Type B pancreatic cell (in vitro differentiated cells): ENCODE results near the gene CACTIN. TPM values are rescaled to one million over a fixed set of nuclear protein-coding genes. Genes with fewer than 3 reads are reported as not detected.

Source experiments
- DNase-seq: peaks from one replicate; pipeline ENCODE4 v3.0.0; 2021; ENCODE audit warnings: mixed read lengths; ENCODE audit not compliant: unreplicated experiment; ENCODE audit errors: extremely low spot score
- H3K27ac Mint-ChIP-seq: 2 replicates; pipeline ENCODE4 v1.8.0; 2021; ENCODE audit warnings: mild to moderate bottlenecking, mixed read lengths
- H3K27me3 Mint-ChIP-seq: 2 replicates; pipeline ENCODE4 v1.8.0; 2021; ENCODE audit warnings: mixed read lengths
- H3K36me3 Mint-ChIP-seq: 2 replicates; pipeline ENCODE4 v1.8.0; 2021; ENCODE audit warnings: mixed read lengths
- H3K4me1 Mint-ChIP-seq: one replicate; pipeline ENCODE4 v1.8.0; 2021; ENCODE audit warnings: mixed read lengths; ENCODE audit not compliant: unreplicated experiment
- H3K4me3 Mint-ChIP-seq: 2 replicates; pipeline ENCODE4 v1.8.0; 2021; ENCODE audit warnings: mild to moderate bottlenecking, mixed read lengths
- H3K9me3 Mint-ChIP-seq: 2 replicates; pipeline ENCODE4 v1.8.0; 2021; ENCODE audit warnings: mixed read lengths
- CTCF ChIP-seq: fragments of 200-600 bp; sonication (generic); conservative IDR thresholded peaks from 2 replicates; pipeline ENCODE4 v1.5.0; 2021; ENCODE audit warnings: antibody characterized with exemption, mild to moderate bottlenecking
- total RNA-seq: library from RNA; stranded (reverse); gene quantifications from 2 replicates; pipeline ENCODE4 v1.2.1, GENCODE V29; 2021; ENCODE audit warnings: low replicate concordance

CACTIN gene
- total RNA-seq, 1 donor from 2014 or later = 32.4 TPM

- Mint-ChIP-seq H3K27me3 (no peaks in the 10 kb centered on the region), H3K27ac (no peak overlapping the region), H3K36me3 (no peaks in the 10 kb centered on the region), H3K4me3 (no peak overlapping the region), H3K4me1 (no peaks in the 10 kb centered on the region), H3K9me3 (no peaks in the 10 kb centered on the region)
- no peak for TF ChIP-seq CTCF
- no peak for DNase-seq
These were observed 12.9 kb upstream of the CACTIN start for GRCh38 chr19:3639479-3639878.

- H3K27ac Mint-ChIP-seq = no peak overlapping the region
- TF ChIP-seq CTCF = no peak
- H3K4me1 Mint-ChIP-seq = no peaks in the 10 kb centered on the region
- H3K9me3 Mint-ChIP-seq = no peaks in the 10 kb centered on the region
- DNase-seq = no peak
- H3K4me3 Mint-ChIP-seq = no peak overlapping the region
- no peaks in the 10 kb centered on the region for H3K27me3 Mint-ChIP-seq
- H3K36me3 Mint-ChIP-seq = no peaks in the 10 kb centered on the region
These were observed 11.9 kb upstream of the CACTIN start for GRCh38 chr19:3638208-3639193.

GRCh38 chr19:3637621-3638020, 11.0 kb upstream of the CACTIN start:
- no peaks in the 10 kb centered on the region for H3K9me3 Mint-ChIP-seq
- no peak for DNase-seq
- H3K27ac Mint-ChIP-seq = no peak overlapping the region
- H3K4me3 Mint-ChIP-seq = no peak overlapping the region
- TF ChIP-seq CTCF = no peak
- no peaks in the 10 kb centered on the region for H3K4me1 Mint-ChIP-seq
- no peaks in the 10 kb centered on the region for H3K36me3 Mint-ChIP-seq
- H3K27me3 Mint-ChIP-seq = no peaks in the 10 kb centered on the region

- no peak overlapping the region for H3K4me3 Mint-ChIP-seq
- no peaks in the 10 kb centered on the region for H3K4me1 Mint-ChIP-seq
- H3K27ac Mint-ChIP-seq = no peak overlapping the region
- TF ChIP-seq CTCF = no peak
- DNase-seq = no peak
- no peaks in the 10 kb centered on the region for H3K27me3 Mint-ChIP-seq
- no peaks in the 10 kb centered on the region for H3K9me3 Mint-ChIP-seq
- no peaks in the 10 kb centered on the region for H3K36me3 Mint-ChIP-seq
These were observed 10.4 kb upstream of the CACTIN start for GRCh38 chr19:3636962-3637361.

- DNase-seq = no peak
- H3K9me3 Mint-ChIP-seq = no peaks in the 10 kb centered on the region
- H3K4me1 Mint-ChIP-seq = no peaks in the 10 kb centered on the region
- H3K36me3 Mint-ChIP-seq = no peaks in the 10 kb centered on the region
- TF ChIP-seq CTCF = no peak
- H3K27me3 Mint-ChIP-seq = no peaks in the 10 kb centered on the region
- H3K27ac Mint-ChIP-seq = no peak overlapping the region
- no peak overlapping the region for H3K4me3 Mint-ChIP-seq
These were observed 9.9 kb upstream of the CACTIN start for GRCh38 chr19:3636506-3636905.
